Measurements from ENCODE around the gene ITGB6. TPM values are rescaled to one million over a fixed set of nuclear protein-coding genes. Genes with fewer than 3 reads are reported as not detected.

ITGB6 gene
- total and polyA plus RNA-seq, 2 of the 8 experiments (the other 6 are each of a cell fraction or from before 2014, with no cell fraction given) = not detected

- Histone ChIP-seq H2BK120ac (replicated peaks; ENCODE audit: low read depth, low read length) (no peak overlapping the region), H4K5ac (ENCODE audit: insufficient read length, low read depth, low read length) (no peak overlapping the region)
- no peak for FAIRE-seq
- TF ChIP-seq SP2 (IDR thresholded peaks at IDR 0.05; ENCODE audit: low read length) (no peak), CTBP2 (IDR thresholded peaks at IDR 0.05; ENCODE audit: borderline replicate concordance, insufficient read depth, insufficient read length, low read length) (no peak), ATF3 (IDR thresholded peaks at IDR 0.05; ENCODE audit: insufficient read depth, low read depth, low read length) (no peak), HDAC2 (IDR thresholded peaks at IDR 0.05; ENCODE audit: borderline replicate concordance in 1 of 2, low read depth in 2 of 2, low read length in 2 of 2) (no peak), CHD1 (IDR thresholded peaks at IDR 0.05; ENCODE audit: low read depth, low read length) (no peak), RAD21 (IDR thresholded peaks at IDR 0.05 in 1 of 2, conservative IDR thresholded peaks at IDR 0.05 in 1 of 2; ENCODE audit: low read depth in 2 of 2, low read length in 2 of 2) (no peak), SP1 (IDR thresholded peaks at IDR 0.05; ENCODE audit: low read depth, low read length) (no peak), SP4 (IDR thresholded peaks at IDR 0.05; ENCODE audit: low read length) (no peak), EZH2 (IDR thresholded peaks at IDR 0.05; ENCODE audit: low read depth, low read length, severe bottlenecking) (no peak), POLR2AphosphoS5 (IDR thresholded peaks at IDR 0.05; ENCODE audit: low read depth, low read length) (no peak), CTCF (IDR thresholded peaks at IDR 0.05; ENCODE audit: control extremely low read depth in 1 of 3, insufficient read depth in 1 of 3, low read depth in 1 of 3, low read length in 3 of 3) (no peak)
These were observed 107.6 kb downstream of the ITGB6 start for GRCh38 chr2:160092445-160092844.

More at GRCh38 chr2:160092445-160092844, 107.6 kb downstream of the ITGB6 start:
- Histone ChIP-seq H3K27ac (ENCODE audit: low read depth, low read length) (no peak overlapping the region), H3K56ac (replicated peaks; ENCODE audit: insufficient read length, low read depth, low read length) (no peak overlapping the region), H3K9ac (replicated peaks in 1 of 4; ENCODE audit: extremely low read depth in 1 of 4, low read depth in 3 of 4, low read length in 3 of 4) (no peak overlapping the region), H3K23ac (ENCODE audit: insufficient read length) (no peak overlapping the region), H2AK5ac (ENCODE audit: low read depth, low read length) (no peak overlapping the region), H2BK20ac (ENCODE audit: low read length) (no peak overlapping the region), H3K79me2 (ENCODE audit: control insufficient read depth in 1 of 2, insufficient read depth in 2 of 2, low read length in 2 of 2) (no peaks in the 10 kb centered on the region), H3K9me3 (ENCODE audit: insufficient read depth in 2 of 2, low read depth in 1 of 2, low read length in 1 of 2) (peaks cover 43 to 44% of the 10 kb centered on the region in 2 experiments), H2AFZ (ENCODE audit: low read length) (no peak overlapping the region), H2BK5ac (ENCODE audit: low read depth, low read length) (no peak overlapping the region), H4K20me1 (replicated peaks in 1 of 2; ENCODE audit: control insufficient read depth in 1 of 2, insufficient read depth in 2 of 2, low read length in 2 of 2) (no peaks in the 10 kb centered on the region), H3K4me3 (ENCODE audit: extremely low read depth in 1 of 4, insufficient read depth in 2 of 4, low read depth in 3 of 4, low read length in 4 of 4) (no peak overlapping the region), H3K4me1 (replicated peaks in 1 of 4; ENCODE audit: control insufficient read depth in 3 of 4, insufficient read depth in 4 of 4, low read length in 3 of 4) (no peaks in the 10 kb centered on the region), H3K27me3 (replicated peaks in 1 of 4; ENCODE audit: control insufficient read depth in 3 of 4, extremely low read depth in 1 of 4, insufficient read depth in 3 of 4, low read length in 3 of 4) (no peaks in the 10 kb centered on the region; a peak in 1 of 7 replicates), H2BK15ac (ENCODE audit: low read length) (no peak overlapping the region), H3K36me3 (ENCODE audit: control insufficient read depth in 2 of 4, insufficient read depth in 4 of 4, low read length in 3 of 4) (no peaks in the 10 kb centered on the region; a peak in 1 of 8 replicates), H3K18ac (ENCODE audit: extremely low read depth, low read length) (no peak overlapping the region), H3K4me2 (ENCODE audit: insufficient read depth in 1 of 2, low read depth in 2 of 2, low read length in 2 of 2) (no peak overlapping the region), H3K79me1 (ENCODE audit: low read depth, low read length) (no peaks in the 10 kb centered on the region), H3K14ac (ENCODE audit: insufficient read length) (no peak overlapping the region), H2BK12ac (ENCODE audit: low read depth, low read length) (no peak overlapping the region), H4K8ac (ENCODE audit: extremely low read depth, insufficient read depth, low read length) (no peak overlapping the region), H4K91ac (replicated peaks; ENCODE audit: insufficient read length, low read length) (no peak overlapping the region), H3K23me2 (ENCODE audit: low read depth, low read length) (no peaks in the 10 kb centered on the region; the same call in 1 of the 2 replicates), H3K4ac (replicated peaks; ENCODE audit: insufficient read length, low read depth, low read length) (no peak overlapping the region)
- POLR2A ChIA-PET (ENCODE audit: partially characterized antibody) = no interaction called here
- CTCF ChIA-PET (ENCODE audit: partially characterized antibody) = no interaction called here
- no peak for DNase-seq (ENCODE audit: low read depth in 1 of 2, low spot score in 2 of 2)
- 83% methylated on average over 4 of the region's 4 CpGs; no CpG with 5 or more reads in 1 of the 2 experiments for WGBS, 2 experiments (ENCODE audit: extremely low coverage in 1 of 2, insufficient coverage in 1 of 2, insufficient read length in 1 of 2, insufficient replicate concordance in 2 of 2, low coverage in 1 of 2, low lambda C conversion rate in 2 of 2, missing lambda C conversion rate in 1 of 2)

Measured in H1 (cell line).